Epithelial cell of prostate (primary cell): ENCODE data around the gene ATP5MC2.

ENCODE experiments used
- DNase-seq: peaks from one replicate; pipeline ENCODE4 v3.0.0-alpha.2; 2011; ENCODE audit warnings: low read depth, low spot score
- H3K27ac ChIP-seq: fragments of 450-650 bp; 2 replicates; pipeline ENCODE4 v1.5.1; 2017; ENCODE audit warnings: mild to moderate bottlenecking

Gene ATP5MC2

GRCh38 chr12:53618275-53618674 is 57.6 kb downstream of the ATP5MC2 start:
- no peak for DNase-seq
- no peak overlapping the region for H3K27ac ChIP-seq

- no peak for DNase-seq
- no peak overlapping the region for H3K27ac ChIP-seq
Measured at GRCh38 chr12:53617700-53618099, 58.2 kb downstream of the ATP5MC2 start.

- H3K27ac ChIP-seq, result no peak overlapping the region
- DNase-seq, result no peak
Measured at GRCh38 chr12:53616950-53617349, 58.9 kb downstream of the ATP5MC2 start.
